SIG-M5 (cell line): Measurements from ENCODE around the gene ALG13.
"Not testable (repeated sequence)": the region's sequence is repeated elsewhere in the genome, so short reads cannot be mapped to it uniquely, and the experiment has no call there.

Experiments
- DNase-seq: peaks from one replicate; lab custom pipeline; 2025; lab: John Stamatoyannopoulos, UW

Gene ALG13

GRCh38 chrX:111680988-111681779 lies at the start of gene ALG13:
Gene ALG13, plus strand, starts transcription at chrX:111681170. Its CDS starts 49 bp downstream, at chrX:111681219.
- peak; percentile 10 for DNase-seq

GRCh38 chrX:111634823-111635729 lies 45.9 kb upstream of the ALG13 start:
- no peak for DNase-seq

- no peak for DNase-seq
Measured at GRCh38 chrX:111641969-111642368, 39.0 kb upstream of the ALG13 start.

GRCh38 chrX:111645165-111645564 lies 35.8 kb upstream of the ALG13 start:
- not testable (repeated sequence) for DNase-seq

GRCh38 chrX:111645607-111646006 lies 35.4 kb upstream of the ALG13 start:
- no peak for DNase-seq

GRCh38 chrX:111646515-111646914 lies 34.5 kb upstream of the ALG13 start:
- no peak for DNase-seq

GRCh38 chrX:111648802-111649201 lies 32.2 kb upstream of the ALG13 start:
- no peak for DNase-seq

GRCh38 chrX:111649638-111650037 lies 31.3 kb upstream of the ALG13 start:
- DNase-seq = no peak

- no peak for DNase-seq
Measured at GRCh38 chrX:111650845-111651244, 30.1 kb upstream of the ALG13 start.

- no peak for DNase-seq
Measured at GRCh38 chrX:111652719-111653118, 28.3 kb upstream of the ALG13 start.

- DNase-seq = no peak
Measured at GRCh38 chrX:111661241-111661640, 19.7 kb upstream of the ALG13 start.

GRCh38 chrX:111662292-111662691 lies 18.7 kb upstream of the ALG13 start:
- no peak for DNase-seq

- DNase-seq = no peak
Measured at GRCh38 chrX:111671668-111672067, 9.3 kb upstream of the ALG13 start.

GRCh38 chrX:111687305-111687704 lies 6.3 kb downstream of the ALG13 start:
- DNase-seq = no peak

GRCh38 chrX:111695297-111695880 lies 14.4 kb downstream of the ALG13 start:
- no peak for DNase-seq

- DNase-seq = no peak
Measured at GRCh38 chrX:111719426-111720210, 38.6 kb downstream of the ALG13 start.

- DNase-seq = no peak
Measured at GRCh38 chrX:111728096-111728495, 47.1 kb downstream of the ALG13 start.

- no peak for DNase-seq
Measured at GRCh38 chrX:111731351-111731750, 50.4 kb downstream of the ALG13 start.

- DNase-seq = no peak
Measured at GRCh38 chrX:111736571-111736970, 55.6 kb downstream of the ALG13 start.

GRCh38 chrX:111742018-111742417 lies 61.0 kb downstream of the ALG13 start:
- DNase-seq = no peak

- DNase-seq = no peak
Measured at GRCh38 chrX:111743316-111743715, 62.3 kb downstream of the ALG13 start.

- DNase-seq = no peak
Measured at GRCh38 chrX:111756486-111756885, 75.5 kb downstream of the ALG13 start.
